GM10248 (cell line): ENCODE data around the gene GTF2H4.

Experiments
- CTCF ChIA-PET: fragments of 300-600 bp; sonication (Branson Sonifier 250); formaldehyde crosslinking; extraction: SDS; loops from one replicate; lab custom pipeline; 2021; ENCODE audit warnings: antibody characterized with exemption; lab: Yijun Ruan, JAX
- POLR2A ChIA-PET: fragments of 350-650 bp; sonication (Branson Sonifier 250); formaldehyde crosslinking; extraction: SDS; loops from one replicate; lab custom pipeline; 2020; ENCODE audit warnings: antibody characterized with exemption; lab: Yijun Ruan, JAX
- DNase-seq: peaks from one replicate; pipeline ENCODE4 v3.0.0; 2012; ENCODE audit errors: extremely low spot score
- TF ChIP-seq, protein P1 (sequence below): IDR thresholded peaks from 2 replicates; pipeline ENCODE4 v1.5.1; 2012; ENCODE audit warnings: mild to moderate bottlenecking, low read depth; ENCODE audit errors: extremely low read depth, missing control alignments, control extremely low read depth

The GTF2H4 gene

DNA sequence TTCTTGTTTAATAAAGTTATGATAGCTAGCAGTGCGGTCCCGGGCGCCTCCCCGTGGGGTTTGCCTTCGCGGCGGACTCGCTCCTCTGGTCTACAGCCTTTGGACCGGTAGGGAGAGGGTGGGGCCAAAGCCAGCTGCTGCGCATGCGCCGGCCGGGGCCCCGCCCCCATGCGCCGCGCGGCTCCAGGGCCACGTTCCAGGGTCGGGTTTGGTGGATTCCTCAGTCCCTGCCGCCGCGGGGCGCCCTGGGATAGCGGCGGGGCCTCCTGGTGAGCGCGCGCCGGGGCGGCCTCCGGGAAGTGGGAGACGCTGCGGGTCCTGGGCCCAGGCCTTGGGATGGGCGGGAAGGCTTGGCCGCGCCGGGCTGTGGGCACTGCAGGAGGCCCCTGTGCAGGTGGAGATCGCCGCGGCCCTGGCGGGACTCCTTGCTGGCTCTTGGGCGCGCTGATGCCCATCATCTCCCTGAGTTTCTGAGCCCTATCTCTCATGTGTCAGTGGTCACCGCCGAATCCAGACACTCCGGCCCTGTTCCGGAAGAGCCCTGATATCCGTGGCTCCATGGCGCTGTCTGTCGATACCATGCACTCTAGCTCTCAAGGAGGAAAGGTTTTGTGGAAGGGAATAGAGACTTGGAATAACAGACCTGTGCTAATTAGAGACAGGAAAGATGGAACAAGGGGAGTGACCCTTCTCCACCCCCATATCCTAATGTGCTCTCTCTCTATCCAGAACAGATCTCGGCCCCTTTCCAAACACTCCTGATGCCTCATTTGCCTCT lies 6.3 kb downstream of the GTF2H4 start, which contains the start of gene VARS2:
Gene VARS2 (plus strand): TSS at position 163 of the 778 bp plus-strand sequence. CDS start 599 bp downstream, at position 762.
- DNase-seq, result peak; percentile 99
- ChIA-PET POLR2A (interaction anchor here (0.6 to 1.3 kb wide), 5 partner anchors 10 to 549 kb away, joined by 3 to 7 read pairs (median 3); no protein-coding TSS in a partner anchor), CTCF (interaction anchor here (0.9 to 7.6 kb wide), 32 partner anchors 9 to 382 kb away, joined by 3 to 115 read pairs (median 9); partner anchors contain the start of genes DDR1 and DHX16)
- TF ChIP-seq, protein P1, sequence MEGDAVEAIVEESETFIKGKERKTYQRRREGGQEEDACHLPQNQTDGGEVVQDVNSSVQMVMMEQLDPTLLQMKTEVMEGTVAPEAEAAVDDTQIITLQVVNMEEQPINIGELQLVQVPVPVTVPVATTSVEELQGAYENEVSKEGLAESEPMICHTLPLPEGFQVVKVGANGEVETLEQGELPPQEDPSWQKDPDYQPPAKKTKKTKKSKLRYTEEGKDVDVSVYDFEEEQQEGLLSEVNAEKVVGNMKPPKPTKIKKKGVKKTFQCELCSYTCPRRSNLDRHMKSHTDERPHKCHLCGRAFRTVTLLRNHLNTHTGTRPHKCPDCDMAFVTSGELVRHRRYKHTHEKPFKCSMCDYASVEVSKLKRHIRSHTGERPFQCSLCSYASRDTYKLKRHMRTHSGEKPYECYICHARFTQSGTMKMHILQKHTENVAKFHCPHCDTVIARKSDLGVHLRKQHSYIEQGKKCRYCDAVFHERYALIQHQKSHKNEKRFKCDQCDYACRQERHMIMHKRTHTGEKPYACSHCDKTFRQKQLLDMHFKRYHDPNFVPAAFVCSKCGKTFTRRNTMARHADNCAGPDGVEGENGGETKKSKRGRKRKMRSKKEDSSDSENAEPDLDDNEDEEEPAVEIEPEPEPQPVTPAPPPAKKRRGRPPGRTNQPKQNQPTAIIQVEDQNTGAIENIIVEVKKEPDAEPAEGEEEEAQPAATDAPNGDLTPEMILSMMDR, result peak; percentile 17

DNA sequence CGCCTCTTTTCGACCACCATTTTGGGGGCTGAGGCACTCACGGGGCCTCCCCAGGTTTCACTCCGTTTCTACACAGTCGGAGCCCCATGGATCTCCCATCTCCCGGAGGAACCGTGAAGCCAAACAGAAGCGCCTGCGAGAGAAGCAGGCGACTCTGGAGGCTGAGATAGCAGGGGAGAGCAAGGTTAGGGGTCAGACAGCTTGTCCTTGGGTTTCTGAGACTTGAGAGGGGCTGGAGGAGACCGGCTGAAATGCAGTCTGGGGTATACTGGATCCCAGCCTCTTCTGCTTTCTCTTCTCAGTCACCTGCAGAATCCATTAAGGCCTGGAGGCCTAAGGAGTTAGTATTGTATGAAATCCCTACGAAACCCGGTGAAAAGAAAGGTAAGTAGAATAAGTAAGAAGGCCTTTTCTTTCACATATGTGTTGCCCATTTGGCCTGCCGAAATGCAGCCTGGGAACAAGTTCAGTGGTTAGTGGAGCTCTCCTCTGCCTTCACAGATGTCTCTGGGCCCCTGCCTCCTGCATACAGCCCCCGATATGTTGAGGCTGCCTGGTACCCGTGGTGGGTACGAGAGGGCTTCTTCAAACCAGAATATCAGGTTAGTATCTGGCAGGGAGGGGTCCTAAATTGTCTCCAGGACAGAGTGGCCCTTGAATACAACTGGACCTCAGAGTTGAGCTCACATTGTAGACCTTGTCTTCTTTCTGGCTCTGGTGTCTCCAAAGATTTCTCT lies 7.0 kb downstream of the GTF2H4 start:
- TF ChIP-seq, protein P1, result no peak
- ChIA-PET POLR2A (no interaction called here), CTCF (interaction anchor here (0.9 to 7.6 kb wide), 24 partner anchors 10 to 279 kb away, joined by 3 to 115 read pairs (median 15); partner anchors contain the start of gene DDR1)
- DNase-seq, result no peak

DNA sequence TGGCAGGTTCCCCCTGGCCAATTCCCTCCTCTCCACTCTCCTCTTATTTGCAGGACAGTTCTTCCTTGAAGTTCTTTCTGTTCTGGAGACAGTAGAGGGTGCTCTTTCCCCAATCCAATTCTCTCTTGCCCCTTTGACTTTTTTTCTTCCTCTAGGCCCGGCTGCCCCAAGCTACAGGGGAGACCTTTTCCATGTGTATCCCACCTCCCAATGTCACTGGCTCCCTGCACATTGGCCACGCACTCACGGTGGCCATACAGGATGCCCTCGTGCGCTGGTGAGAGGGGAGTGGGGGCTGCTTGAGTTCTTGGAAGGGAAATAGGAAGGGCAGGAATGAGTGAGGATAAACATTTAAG lies 7.6 kb downstream of the GTF2H4 start:
- ChIA-PET POLR2A (no interaction called here), CTCF (interaction anchor here (0.8 to 7.6 kb wide), 28 partner anchors 10 to 279 kb away, joined by 3 to 115 read pairs (median 10); partner anchors contain the start of gene DDR1)
- TF ChIP-seq, protein P1, result peak; percentile 60
- peak; percentile 84 for DNase-seq

DNA sequence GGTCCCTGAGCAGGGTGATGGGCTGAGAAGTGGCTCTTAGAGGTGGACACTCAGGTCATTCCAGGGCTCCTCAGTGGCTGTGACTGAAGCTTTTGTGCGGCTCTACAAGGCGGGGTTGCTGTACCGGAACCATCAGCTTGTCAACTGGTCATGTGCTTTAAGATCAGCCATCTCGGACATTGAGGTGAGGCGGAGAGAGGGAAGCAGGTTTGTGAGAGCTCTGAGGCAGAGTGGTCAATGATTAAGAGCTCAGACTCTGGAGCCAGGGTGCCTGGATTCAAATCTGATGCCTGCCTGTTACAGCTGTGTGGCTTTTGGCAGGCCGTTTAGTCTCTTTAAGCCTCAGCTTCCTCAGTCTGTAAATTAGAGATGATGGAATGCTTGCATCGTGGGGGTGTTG lies 9.0 kb downstream of the GTF2H4 start:
- ChIA-PET POLR2A (no interaction called here), CTCF (interaction anchor here (0.9 to 7.6 kb wide), 11 partner anchors 8 to 175 kb away, joined by 3 to 115 read pairs (median 26); no protein-coding TSS in a partner anchor)
- no peak for DNase-seq
- TF ChIP-seq, protein P1, result no peak

DNA sequence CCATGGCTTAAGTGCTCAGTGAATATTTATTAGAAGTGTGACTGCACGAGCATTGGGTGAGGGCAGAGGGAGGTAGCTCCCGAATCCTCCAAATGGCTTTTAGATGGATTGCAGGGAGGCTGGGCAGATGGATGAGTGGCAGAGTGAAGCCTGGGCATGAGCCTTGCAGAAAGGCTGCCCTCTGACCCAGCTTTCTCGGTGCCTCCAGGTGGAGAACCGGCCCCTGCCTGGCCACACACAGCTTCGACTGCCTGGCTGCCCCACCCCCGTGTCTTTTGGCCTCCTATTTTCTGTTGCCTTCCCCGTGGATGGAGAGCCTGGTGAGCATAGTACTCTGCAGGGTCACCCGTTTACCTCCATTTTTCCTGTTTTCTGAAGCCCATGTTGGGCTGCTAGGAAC lies 9.5 kb downstream of the GTF2H4 start:
- TF ChIP-seq, protein P1, result no peak
- ChIA-PET POLR2A (no interaction called here), CTCF (interaction anchor here (0.9 to 7.6 kb wide), 11 partner anchors 8 to 212 kb away, joined by 3 to 115 read pairs (median 26); no protein-coding TSS in a partner anchor)
- no peak for DNase-seq

DNA sequence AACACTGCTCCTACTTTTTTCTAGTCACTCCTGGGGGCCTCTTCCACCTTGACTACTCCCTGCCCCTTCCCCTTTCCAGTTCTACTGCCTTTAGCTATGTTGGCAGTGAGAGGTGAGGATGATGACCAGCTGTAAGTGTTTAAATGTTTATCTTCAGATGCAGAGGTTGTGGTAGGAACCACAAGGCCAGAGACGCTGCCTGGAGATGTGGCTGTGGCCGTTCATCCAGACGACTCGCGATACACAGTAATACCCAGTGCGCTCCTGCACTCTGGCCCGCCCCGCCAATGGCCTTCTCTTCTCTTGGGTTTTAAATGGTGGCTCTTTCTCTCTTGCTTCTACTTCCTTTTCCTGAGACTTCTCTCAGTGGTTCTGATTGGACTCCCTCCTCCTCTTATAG lies 10.7 kb downstream of the GTF2H4 start:
- no peak for DNase-seq
- ChIA-PET POLR2A (interaction anchor here (0.6 kb wide), 2 partner anchors 13 to 22 kb away, joined by 3 to 8 read pairs; no protein-coding TSS in a partner anchor), CTCF (interaction anchor here (0.6 to 7.6 kb wide), 10 partner anchors 10 to 210 kb away, joined by 3 to 115 read pairs (median 4); no protein-coding TSS in a partner anchor)
- TF ChIP-seq, protein P1, result no peak
